ENCODE measurements around the gene STK11.

The STK11 gene

DNA sequence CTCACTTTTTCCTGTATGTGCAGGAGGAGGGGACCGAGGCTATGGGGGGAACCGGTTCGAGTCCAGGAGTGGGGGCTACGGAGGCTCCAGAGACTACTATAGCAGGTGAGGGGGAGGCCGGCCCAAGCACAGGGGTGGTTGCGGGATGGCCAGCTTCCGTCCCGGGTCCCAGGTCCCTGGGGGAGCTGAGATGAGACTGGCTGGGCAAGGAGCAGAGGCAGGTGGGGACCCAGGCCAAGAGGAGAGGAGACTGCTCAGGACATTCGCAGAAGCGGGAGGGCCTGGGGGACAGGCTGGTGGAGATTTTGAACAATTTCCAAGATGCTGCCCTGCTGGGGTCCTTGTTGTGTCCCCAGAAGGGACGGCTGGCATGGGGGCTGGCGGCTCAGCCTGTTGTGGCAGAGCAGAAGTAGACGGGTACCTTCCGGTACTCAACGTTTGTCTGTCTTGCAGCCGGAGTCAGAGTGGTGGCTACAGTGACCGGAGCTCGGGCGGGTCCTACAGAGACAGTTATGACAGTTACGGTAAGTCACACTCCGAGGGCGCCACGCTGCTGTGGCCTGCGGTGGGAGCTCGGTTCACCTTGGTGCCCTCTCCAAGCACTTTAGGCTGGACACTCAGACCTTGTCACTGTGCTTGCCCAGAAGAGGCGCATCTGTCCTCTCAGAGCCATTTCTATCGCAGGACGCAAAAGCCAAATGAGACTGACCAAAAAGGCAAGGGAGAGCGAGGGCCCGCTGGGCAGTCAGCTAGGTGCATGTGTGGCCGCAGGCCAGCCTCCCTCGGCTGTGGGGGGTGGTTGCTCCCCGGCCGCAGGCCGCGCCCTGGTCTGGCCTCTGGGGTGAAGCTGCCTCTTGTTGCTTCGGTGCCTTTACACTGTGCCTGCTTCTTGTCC, 66.2 kb downstream of the STK11 start:
- H3K4me3 ChIP-seq (IDR thresholded peaks at IDR 0.05; ENCODE audit: insufficient read depth, low read depth, low read length) = no peak overlapping the region
- no peak overlapping the region; the same call in 1 of the 2 replicates for H3K9ac ChIP-seq
- H3K27ac ChIP-seq = no peak overlapping the region
- peaks cover 32% of the 10 kb centered on the region for H3K4me1 ChIP-seq (ENCODE audit: low read depth, poor library complexity, severe bottlenecking)
- no peaks in the 10 kb centered on the region for H4K20me1 ChIP-seq (ENCODE audit: insufficient read depth)
- peaks cover 25% of the 10 kb centered on the region; the same call in 1 of the 2 replicates for H3K36me3 ChIP-seq (ENCODE audit: insufficient read depth)
- no peak overlapping the region for H2AFZ ChIP-seq (ENCODE audit: low read depth)
- peaks cover 44% of the 10 kb centered on the region for H3K79me2 ChIP-seq (ENCODE audit: insufficient read depth, low read depth)
- TF ChIP-seq, protein P1, sequence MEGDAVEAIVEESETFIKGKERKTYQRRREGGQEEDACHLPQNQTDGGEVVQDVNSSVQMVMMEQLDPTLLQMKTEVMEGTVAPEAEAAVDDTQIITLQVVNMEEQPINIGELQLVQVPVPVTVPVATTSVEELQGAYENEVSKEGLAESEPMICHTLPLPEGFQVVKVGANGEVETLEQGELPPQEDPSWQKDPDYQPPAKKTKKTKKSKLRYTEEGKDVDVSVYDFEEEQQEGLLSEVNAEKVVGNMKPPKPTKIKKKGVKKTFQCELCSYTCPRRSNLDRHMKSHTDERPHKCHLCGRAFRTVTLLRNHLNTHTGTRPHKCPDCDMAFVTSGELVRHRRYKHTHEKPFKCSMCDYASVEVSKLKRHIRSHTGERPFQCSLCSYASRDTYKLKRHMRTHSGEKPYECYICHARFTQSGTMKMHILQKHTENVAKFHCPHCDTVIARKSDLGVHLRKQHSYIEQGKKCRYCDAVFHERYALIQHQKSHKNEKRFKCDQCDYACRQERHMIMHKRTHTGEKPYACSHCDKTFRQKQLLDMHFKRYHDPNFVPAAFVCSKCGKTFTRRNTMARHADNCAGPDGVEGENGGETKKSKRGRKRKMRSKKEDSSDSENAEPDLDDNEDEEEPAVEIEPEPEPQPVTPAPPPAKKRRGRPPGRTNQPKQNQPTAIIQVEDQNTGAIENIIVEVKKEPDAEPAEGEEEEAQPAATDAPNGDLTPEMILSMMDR (conservative IDR thresholded peaks at IDR 0.05; ENCODE audit: low read depth, low read length) = no peak
- no peaks in the 10 kb centered on the region for H3K27me3 ChIP-seq (ENCODE audit: insufficient read depth, low read depth)
- no peak overlapping the region for H3K4me2 ChIP-seq

DNA sequence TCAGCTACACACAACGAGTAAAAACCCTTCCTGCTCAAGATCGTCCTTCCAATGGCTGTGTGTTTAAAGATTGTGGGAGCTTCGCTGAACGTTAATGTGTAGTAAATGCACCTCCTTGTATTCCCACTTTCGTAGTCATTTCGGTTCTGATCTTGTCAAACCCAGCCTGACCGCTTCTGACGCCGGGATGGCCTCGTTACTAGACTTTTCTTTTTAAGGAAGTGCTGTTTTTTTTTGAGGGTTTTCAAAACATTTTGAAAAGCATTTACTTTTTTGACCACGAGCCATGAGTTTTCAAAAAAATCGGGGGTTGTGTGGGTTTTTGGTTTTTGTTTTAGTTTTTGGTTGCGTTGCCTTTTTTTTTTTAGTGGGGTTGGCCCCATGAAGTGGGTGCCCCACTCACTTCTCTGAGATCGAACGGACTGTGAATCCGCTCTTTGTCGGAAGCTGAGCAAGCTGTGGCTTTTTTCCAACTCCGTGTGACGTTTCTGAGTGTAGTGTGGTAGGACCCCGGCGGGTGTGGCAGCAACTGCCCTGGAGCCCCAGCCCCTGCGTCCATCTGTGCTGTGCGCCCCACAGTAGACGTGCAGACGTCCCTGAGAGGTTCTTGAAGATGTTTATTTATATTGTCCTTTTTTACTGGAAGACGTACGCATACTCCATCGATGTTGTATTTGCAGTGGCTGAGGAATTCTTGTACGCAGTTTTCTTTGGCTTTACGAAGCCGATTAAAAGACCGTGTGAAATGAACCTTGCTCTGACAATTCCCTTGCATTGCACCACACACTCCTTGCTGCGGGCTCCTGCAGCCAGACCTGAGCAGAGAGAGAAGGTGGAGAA, 67.1 kb downstream of the STK11 start:
- Histone ChIP-seq H2AFZ (ENCODE audit: low read depth) (no peak overlapping the region), H3K9ac (no peak overlapping the region; the same call in 1 of the 2 replicates), H4K20me1 (ENCODE audit: insufficient read depth) (no peaks in the 10 kb centered on the region), H3K4me3 (IDR thresholded peaks at IDR 0.05; ENCODE audit: insufficient read depth, low read depth, low read length) (no peak overlapping the region), H3K27ac (no peak overlapping the region), H3K79me2 (ENCODE audit: insufficient read depth, low read depth) (peaks cover 49% of the 10 kb centered on the region), H3K4me1 (ENCODE audit: low read depth, poor library complexity, severe bottlenecking) (peaks cover 30% of the 10 kb centered on the region), H3K36me3 (ENCODE audit: insufficient read depth) (peaks cover 25% of the 10 kb centered on the region; the same call in 1 of the 2 replicates), H3K27me3 (ENCODE audit: insufficient read depth, low read depth) (no peaks in the 10 kb centered on the region), H3K4me2 (no peak overlapping the region)
- TF ChIP-seq, protein P1 (conservative IDR thresholded peaks at IDR 0.05; ENCODE audit: low read depth, low read length) = no peak

DNA sequence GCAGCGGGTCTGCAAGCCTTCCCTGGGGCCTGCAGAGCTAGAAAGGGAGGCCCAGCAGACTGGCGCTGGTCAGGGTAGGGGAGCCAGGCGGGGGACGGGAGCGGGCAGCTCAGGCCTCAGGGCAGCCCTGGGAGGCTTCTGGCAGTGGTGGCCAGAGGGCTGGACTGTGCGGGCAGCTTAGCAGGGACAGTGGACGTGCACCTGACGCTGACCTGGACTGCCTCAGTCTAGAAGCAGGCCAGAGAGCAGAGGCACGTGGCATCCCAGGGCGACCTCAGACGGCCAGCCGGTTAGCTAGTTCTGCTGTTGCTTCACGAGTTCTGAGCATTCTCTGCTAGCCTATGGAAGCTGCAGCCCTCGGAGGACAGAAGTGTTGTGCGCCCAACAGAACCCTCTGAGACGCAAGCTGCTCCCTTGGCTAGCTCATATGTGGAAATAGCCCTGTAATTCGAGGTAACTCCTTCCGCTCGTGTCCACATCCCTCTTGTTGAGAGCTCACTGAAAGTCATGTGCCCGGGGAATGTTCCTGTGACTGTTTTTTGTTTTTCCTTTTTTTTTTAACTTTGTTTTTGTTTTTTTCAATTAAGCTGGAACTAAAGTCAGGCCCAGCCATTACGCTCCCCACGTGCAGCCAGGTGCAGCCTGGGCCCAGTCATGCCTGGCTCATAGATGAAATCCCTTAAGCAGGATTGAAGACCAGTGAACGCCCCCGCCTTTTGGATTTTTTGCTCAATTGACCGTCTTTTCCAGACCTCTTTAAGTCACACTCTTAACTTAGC, 67.9 kb downstream of the STK11 start:
- TF ChIP-seq, protein P1 (conservative IDR thresholded peaks at IDR 0.05; ENCODE audit: low read depth, low read length) = no peak
- no peak overlapping the region for H3K4me3 ChIP-seq (IDR thresholded peaks at IDR 0.05; ENCODE audit: insufficient read depth, low read depth, low read length)
- H3K4me2 ChIP-seq = no peak overlapping the region
- no peaks in the 10 kb centered on the region for H4K20me1 ChIP-seq (ENCODE audit: insufficient read depth)
- H3K4me1 ChIP-seq (ENCODE audit: low read depth, poor library complexity, severe bottlenecking) = peaks cover 26% of the 10 kb centered on the region
- H3K36me3 ChIP-seq (ENCODE audit: insufficient read depth) = peaks cover 25% of the 10 kb centered on the region; the same call in 1 of the 2 replicates
- no peak overlapping the region for H3K9ac ChIP-seq
- no peak overlapping the region for H3K27ac ChIP-seq
- no peaks in the 10 kb centered on the region for H3K27me3 ChIP-seq (ENCODE audit: insufficient read depth, low read depth)
- peaks cover 49% of the 10 kb centered on the region for H3K79me2 ChIP-seq (ENCODE audit: insufficient read depth, low read depth)
- no peak overlapping the region for H2AFZ ChIP-seq (ENCODE audit: low read depth)
